HG02678 (cell line): ENCODE data around the gene DCLRE1C.
A peak's percentile ranks its signal among the peaks of the same experiment; 100 is the strongest.
"Not testable (repeated sequence)": the region's sequence is repeated elsewhere in the genome, so short reads cannot be mapped to it uniquely, and the experiment has no call there.

Source experiments
- ATAC-seq: cut with Tn5 transposase; IDR thresholded peaks from one replicate; pipeline ENCODE4 v1.9.1; 2021; ENCODE audit warnings: mild to moderate bottlenecking, moderate library complexity; ENCODE audit not compliant: unreplicated experiment

Gene DCLRE1C

DNA sequence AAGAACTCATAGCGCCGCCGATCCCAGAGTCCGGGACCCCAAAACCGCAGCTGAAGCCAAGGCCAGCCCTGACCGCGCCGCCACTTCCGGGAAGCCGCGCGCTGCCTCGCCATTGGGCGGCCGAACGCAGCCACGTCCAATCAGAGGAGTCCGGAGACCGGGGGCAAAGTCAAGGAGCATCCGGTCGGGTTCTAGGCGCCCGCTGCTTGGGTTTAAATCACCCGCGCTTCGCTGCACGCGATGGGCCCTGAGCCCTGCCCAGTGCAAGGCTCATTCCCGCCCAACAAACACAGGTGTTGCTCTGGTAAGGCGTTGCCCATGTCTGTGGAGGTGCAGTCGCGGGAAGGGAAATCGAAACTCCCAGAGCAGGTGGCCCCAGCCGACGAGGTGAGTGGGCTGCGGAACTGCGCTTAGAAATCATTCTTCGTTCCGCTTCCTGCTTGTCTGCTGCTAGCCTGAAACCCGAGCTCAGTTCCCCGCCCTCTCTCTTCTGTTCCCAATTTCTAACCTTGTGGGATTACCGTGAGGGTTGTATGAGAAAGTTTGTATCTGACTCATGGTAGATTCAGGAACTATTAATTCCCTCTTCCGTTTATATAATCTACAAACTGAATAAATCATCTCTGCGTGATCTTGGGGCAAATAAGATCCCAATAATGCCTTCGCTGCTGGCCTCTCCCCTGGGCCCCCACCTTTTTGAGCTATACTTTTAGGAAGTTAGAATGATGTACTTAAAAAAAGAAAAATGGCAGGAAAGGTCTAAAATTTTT is at the start of gene DCLRE1C:
Gene DCLRE1C, minus strand, starts transcription at position 96 of the 770 bp plus-strand sequence. Its CDS starts 86 bp downstream, at position 10.
- ATAC-seq, result peak; percentile 84

DNA sequence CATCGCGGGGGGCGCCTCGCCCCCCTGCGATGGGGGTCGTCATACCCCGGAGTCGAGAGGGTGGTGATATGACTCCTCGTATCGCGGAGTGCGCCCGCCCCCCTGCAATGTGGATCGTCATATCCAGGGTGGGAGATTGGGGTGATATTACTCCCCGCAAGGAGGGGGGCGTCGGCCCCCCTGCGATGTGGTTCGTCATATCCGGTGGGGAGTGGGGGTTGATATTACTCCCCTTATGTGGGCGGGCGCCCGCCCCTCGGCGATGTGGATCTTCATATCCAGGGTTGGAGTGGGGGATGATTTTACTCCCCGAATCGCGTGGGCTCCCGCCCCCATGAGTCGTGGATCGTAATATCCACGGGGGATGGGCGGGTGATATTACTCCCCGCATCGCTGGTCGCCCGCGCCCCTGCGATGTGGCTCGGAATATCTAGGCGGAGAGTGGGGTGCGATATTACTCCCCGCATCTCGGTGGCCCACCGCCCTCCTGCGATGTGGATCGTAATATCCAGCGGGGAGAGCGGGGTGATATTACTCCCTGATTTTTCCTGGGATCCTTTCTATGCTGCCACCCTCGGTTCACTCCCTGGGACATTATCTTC is 42.2 kb upstream of the DCLRE1C start:
- ATAC-seq, result no peak

DNA sequence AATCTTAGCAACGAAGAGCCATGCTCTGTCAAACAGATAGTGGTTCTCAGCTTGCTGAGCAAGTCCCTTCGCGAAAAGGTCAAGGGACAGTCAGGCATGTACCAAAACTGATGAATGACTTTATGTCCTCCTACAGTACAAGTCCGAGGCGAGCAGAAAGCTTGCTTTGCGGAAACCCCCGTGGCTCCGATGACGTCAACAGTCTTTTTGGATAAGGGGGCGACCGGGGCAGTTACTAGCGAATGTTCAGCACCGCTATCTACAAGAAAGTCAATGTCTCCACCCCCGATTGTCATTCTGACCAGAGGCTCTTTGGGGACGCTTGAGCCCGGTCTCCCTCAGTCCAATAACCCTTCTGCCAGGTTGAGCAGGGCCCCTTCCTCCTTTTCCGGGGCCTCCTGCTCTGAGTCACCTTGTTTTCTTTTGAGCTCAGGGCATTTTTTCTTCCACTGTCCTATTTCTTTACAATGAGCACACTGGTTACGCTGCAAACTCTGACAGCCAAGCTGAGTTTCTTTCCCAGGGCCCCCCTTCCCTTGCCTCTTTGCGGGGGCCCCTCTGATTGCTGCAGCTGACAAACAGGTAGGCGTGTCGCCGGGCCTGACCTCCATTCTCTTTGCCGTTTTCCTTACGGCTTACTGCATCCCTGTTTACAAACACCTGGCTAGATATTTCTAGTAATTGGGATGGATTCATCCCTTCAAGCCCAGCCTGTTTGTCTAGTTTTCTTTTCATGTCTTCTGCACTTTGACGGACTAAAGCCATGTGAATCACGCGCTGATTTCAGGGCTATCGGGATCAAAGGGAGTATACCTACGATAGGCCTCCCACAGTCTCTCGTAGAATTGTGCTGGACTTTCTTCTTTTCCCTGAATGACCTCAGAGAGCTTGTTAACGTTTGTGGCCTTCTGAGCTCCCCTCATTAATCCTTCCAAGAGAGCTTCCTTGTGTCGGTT is 39.9 kb upstream of the DCLRE1C start:
- ATAC-seq, result not testable (repeated sequence)

DNA sequence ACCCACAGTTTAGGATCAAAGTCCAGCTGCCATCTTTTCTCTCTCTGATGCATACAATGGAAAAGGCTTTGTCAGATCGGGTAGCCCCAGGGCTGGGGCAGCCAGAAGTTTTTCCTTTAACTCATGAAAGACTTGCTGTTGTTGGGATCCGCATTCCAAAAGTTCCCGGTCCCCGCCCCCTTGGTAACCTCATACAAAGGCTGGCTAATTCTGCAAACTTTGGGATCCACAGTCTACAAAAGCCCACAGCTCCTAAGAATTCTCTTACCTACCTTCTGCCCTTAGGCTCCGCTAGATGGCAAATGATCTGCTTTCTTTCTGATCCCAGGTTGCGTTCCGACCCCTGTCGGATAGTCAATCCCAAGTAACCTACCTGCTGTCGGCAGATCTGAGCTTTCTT is 38.4 kb upstream of the DCLRE1C start:
- not testable (repeated sequence) for ATAC-seq

DNA sequence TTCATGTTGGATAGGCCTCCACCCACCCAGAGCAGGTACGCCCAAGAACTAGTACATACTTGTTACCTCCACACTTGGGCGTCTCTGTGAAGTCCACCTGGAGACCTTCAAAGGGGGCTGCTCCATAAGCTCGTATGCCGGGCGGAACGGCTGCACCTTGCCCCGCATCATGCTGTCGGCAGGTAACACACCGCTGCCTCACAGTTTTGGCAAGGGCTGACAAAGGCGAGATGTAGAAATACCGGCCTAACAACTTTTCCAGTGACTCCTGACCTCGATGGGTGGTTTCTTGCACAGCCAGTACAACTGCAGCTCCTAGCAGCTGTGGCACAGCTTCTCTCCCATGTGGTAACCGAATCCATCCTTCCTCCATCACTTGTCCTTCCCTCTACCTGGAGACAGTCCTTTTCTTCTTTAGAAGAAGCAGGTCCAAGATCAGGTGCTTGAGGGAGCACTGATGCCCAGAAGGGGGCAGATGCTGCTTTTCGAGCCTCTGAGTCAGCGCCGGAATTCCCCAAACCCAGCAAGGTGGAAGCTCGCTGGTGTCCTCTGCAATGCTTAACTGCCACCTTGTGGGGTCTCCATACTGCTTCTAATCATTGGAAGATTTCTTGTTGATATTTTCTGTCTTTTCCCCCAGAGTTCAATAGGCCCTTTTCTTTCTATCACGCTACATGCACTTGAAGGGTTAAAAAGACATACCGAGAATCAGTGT is 37.3 kb upstream of the DCLRE1C start:
- not testable (repeated sequence) for ATAC-seq

DNA sequence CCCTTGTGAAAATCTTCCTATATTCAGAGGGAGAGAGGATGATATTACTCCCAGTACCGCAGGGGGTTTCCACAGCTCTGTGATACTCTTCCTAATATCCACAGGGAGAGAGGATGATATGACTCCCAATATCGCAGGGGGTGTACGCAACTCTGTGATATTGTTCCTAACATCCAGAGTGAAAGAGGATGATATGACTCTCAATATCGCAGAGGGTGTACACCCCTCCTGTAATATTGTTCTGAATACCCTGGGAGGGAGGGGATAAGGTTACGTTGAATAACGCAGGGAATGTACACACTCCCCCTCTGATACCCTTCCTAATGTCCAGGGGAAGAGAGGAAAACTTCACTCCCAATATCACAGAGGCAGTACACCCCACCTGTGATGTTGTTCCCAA is 35.7 kb upstream of the DCLRE1C start:
- ATAC-seq, result not testable (repeated sequence)

DNA sequence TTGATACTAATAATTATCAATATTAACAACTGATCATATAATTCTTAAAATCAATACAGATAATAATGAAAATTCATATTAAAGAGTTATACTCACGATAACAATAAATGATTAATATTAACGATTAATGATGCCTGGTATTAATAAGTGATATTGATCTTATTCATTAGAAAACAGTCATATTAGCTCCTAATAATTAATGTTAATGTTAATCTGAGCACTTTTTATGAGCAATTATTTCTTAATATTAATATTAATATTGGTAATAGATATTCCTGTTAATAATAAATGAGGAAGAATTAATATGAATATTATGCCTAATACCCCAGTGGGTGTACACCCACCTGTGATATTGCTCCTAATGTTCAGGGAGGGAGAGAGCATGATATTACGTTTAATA is 28.8 kb upstream of the DCLRE1C start:
- ATAC-seq, result no peak

DNA sequence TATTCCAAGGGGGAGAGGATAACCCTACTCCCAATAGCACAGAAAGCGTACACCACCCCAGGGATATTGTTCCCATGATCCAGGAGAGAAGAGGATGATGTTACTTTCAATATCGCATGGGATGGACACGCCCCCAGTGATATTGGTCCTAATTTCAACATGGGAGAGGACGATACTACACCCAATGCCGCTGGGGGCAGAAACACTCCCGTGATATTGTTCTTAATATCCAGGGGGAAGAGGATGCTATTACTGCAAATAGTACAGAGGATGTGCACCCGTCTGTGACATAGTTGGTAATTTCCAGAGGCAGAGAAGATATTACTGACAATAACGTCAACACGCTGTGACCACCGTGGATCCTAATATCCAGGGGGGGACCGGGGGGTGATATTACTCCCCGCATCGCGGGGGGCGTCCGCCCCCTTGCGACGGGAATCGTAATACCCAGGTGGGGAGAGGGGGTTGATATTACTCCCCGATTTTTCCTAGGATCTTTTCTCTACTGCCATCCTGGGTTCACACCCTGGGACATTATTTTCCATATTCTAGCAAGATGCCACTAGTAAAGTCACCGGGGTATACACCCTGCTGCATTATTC is 21.9 kb upstream of the DCLRE1C start:
- ATAC-seq, result no peak

DNA sequence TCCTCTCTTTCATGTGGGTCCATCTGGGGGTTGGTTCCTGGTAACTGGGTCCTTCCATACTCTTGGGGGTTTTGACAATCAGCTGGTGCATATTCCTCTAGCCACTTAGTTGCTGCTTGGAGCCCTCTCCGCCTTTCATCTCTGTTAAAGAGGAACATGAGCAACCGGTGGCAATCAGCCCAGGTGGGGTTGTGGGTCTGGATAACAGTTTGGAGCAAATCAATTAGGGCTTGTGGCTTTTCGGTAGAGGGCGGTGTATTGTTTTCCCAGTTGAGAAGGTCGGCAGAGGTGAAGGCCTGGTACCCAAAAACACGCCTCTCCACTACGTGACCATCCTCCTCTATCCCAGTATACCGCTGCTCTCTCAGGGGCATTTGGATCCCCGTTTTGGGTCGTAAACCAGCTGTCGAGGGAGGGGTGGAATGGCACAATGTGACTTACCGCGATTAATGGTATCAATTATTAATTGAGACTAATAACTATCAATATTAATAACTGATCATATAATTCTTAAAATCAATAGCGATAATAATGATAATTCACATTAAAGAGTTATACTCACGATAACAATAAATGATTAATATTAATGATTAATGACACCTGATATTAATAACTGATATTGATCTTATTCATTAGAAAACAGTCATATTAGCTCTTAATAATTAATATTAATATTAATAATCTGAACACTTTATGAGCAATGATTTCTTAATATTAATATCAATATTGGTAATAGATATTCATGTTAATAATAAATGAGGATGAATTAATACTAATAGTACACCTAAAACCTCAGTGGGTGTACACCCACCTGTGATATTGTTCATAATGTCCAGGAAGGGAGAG is 20.5 kb upstream of the DCLRE1C start:
- ATAC-seq, result not testable (repeated sequence)

DNA sequence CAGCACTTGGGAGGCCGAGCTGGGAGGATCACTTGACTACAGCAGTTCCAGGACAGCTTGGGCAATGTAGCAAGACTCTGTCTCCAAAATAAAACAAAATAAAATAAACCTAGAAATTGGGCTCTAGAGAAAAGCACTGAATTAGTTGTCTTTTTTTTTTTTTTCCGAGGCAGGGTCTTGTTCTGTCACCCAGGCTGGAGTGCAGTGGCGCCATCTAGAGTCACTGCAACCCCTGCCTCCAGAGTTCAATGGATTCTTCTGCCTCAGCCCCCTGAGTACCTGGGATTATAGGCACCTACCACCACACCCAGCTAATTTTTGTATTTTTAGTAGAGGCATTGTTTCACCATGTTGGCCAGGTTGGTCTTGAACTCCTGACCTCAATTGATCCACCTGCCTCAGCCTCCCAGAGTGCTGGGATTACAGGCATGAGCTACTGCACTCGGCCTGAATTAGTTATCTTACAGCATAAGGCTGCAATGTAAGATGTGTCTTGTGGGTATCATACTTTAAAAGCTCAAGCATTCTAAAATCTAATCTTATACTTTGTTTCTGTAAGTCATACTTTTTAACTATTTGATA is 18.1 kb upstream of the DCLRE1C start:
- ATAC-seq, result no peak

DNA sequence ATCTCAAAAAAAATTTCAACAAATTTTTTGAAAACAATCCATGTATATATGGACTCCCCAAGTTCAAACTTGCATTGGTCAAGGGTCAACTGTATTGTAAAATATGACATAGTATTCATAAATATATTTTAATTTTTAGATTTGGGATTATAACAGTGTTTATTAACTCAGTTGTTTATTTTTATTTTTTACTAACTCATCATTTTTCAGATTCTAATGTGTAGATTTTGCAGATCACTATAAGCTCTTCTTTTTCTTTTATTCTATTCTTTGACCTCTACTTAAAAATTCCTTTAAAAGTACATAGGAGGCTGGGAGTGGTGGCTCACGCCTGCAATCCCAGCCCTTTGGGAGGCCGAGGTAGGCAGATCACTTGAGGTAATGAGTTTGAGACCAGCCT is 14.0 kb upstream of the DCLRE1C start:
- no peak for ATAC-seq

DNA sequence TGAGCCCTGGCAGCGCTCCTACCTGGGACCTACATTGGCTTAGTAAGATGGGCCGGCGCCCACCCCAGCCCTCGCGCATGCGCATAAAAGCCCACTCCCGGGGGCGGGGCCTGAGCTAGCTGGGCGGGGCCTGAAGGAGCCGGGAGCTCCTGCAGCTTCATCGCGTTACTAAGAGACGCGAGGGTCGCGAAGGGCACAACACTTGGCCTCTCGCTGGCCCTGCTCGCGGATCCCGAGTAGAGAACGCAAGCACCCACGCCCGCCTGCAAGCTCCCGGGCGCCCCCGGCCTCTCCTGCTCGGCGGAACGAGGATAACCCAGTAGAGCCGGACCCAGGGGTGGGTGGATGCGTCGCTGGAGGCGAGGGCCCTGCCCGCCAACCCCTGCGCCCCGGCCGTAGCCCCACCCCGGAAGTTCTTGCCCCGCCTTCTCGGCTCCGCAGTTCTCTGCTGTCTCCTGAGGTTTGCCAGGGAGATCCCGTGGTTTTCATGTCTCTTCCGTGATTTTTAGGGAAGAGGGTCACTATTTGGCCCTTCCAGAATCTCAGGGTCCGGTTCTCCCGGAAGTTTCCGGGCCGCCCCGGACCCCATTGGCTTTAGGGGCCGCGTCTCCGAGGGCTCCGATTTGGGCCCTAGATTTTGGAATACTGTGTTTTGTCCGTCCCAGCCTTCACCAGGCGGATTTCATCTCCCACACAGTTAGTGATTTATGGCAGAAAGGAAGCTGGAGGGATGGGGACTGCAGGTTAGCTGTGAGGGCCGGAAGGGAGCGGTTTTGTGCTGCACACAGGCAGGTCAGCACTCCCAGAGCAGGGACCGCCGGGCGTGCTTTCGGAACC is 5.5 kb upstream of the DCLRE1C start, which contains the start of gene MEIG1:
Gene MEIG1, plus strand, starts transcription at position 168 of the 837 bp plus-strand sequence. CDS start 7,081 bp downstream, outside the sequence.
- ATAC-seq, result peak; percentile 81

DNA sequence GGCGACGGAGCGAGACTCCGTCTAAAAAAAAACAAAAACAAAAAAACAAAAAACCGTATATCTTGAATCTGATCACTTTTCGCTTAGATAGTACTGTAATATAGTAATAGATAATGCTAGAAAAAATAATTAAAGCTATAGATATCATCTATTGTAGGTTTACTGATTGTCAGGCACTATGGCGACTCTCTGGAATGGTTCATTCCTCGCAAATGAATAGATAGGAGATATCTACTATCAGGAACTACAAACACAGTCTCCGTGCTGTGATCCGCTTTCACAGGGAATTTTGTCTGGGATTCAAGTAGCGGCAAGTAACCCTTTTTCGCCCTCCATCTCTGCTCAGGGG is 5.0 kb upstream of the DCLRE1C start:
- no peak for ATAC-seq

DNA sequence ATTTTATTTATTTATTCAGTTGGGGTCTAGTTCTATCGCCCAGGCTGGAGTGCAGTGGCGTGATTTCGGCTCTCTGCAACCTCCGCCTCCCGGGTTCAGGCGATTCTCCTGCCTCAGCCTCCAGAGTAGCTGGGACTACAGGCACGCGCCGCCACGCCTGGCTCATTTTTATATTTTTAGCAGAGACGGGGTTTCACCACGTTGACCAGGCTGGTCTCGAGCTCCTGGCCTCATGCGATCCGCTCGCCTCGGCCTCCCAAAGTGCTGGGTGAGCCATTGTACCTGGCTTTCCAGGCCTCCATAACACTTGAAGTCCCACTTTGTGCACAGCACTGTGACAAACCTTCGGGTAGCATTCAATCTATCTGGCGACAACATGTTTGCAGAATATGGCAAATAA is 1.0 kb upstream of the DCLRE1C start:
- no peak for ATAC-seq

DNA sequence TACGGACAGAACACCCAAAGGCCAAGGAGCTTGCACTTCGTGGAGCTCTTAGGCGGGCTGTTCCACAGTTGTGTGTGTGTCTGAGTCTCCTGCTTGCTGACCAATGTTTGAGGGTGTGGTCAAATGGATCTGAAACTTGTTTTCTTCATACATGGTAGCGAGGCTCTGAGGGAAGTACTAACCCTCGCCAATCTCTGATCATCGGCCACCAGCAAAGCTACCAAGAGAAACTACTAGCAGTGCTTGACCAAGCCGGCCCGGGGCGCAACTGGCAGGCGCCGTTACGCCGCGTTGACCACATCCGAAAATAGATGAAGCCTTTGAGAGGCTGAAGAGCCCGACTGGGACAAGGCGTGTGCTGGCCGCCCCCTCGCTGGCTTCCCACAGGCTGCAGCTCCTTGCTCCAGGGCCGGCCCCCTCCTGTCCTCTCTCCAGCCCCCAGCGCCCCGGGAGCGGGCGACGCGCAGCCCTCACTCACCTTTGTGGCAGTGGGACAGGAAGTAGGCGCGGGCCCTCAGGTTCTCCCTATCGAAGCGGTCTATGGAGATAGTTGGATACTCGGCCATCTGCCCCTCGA is 384 bp downstream of the DCLRE1C start:
- peak; percentile 34 for ATAC-seq

DNA sequence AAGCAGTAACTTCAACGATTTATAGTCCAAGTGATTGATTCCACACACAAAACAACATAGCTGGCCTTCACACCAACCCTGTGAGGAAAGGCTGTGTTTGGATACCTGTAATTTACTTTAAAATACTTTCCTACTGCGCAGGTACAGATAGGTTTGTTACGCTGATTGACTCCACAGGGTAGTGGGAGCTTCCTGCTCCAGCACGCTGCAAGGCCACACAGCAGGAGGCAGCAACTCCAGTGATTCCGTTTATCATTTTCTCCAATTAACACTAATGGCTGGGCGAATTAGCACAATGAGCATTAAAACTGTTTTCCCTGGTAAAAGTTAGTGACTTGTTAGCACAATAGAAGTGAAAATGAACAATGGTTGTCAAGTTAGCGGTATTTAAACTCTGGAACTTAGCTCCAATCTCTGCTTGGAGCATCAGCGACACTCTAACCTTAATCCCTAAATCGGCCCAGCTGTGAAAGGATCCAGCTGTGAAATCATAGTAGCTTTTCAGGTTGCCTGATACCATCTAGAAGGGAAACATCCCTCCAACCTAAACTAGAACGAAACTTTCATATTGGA is 959 bp downstream of the DCLRE1C start:
- ATAC-seq, result no peak

DNA sequence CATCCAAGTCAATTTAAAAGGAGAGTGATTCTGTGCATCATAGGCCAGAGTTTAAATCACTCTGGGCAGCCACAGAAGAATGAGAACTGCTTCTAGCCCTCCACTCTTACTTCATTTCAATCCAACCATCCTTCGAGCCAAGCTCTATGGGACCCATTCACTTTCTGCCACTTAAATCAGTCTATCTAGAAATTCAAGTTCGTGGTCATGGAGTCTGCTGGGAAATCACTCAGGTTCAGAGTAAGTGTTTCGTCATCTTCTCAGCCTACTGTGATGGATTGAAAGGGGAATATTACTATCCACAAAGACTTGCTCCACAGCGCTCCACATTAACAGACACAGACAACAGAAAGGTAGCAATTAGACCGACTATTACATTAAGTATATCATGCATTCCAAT is 4.6 kb downstream of the DCLRE1C start:
- ATAC-seq, result no peak
